NCI-H2196 (cell line): ENCODE data around the gene MCTP1.
A peak's percentile ranks its signal among the peaks of the same experiment; 100 is the strongest.

Source experiments
- DNase-seq: peaks from one replicate; lab custom pipeline; 2025; ENCODE audit not compliant: unreplicated experiment; lab: John Stamatoyannopoulos, UW

MCTP1 gene

GRCh38 chr5:95284572-95285408 lies at the start of gene MCTP1:
Gene MCTP1, minus strand, starts transcription at chr5:95285094.
- peak; percentile 11 for DNase-seq

GRCh38 chr5:95332158-95332557 lies 47.3 kb upstream of the MCTP1 start:
- DNase-seq, result no peak

DNA sequence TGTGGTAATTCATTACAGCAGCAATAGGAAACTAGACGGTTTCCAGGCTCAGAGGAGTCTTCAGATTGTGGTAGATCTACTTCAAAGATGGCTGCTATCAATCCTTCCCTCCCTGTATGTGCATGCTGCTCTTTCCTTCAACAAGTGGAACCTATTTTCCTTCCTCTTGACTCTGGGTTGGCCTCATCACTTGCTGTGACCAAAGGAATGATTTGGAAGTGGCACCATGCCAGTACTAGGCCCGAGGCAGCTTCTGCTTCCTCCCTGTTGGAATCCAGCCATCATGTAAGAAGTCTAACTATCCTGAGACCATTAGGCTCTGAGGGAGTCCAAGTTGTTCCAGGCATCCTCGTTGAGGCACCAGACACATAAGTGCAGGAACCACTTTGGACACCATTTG lies 46.5 kb upstream of the MCTP1 start:
- DNase-seq, result no peak

GRCh38 chr5:95327211-95327610 lies 42.3 kb upstream of the MCTP1 start:
- no peak for DNase-seq

GRCh38 chr5:95317687-95318086 lies 32.8 kb upstream of the MCTP1 start:
- no peak for DNase-seq

- no peak for DNase-seq
Observed at GRCh38 chr5:95317085-95317484, 32.2 kb upstream of the MCTP1 start.

DNA sequence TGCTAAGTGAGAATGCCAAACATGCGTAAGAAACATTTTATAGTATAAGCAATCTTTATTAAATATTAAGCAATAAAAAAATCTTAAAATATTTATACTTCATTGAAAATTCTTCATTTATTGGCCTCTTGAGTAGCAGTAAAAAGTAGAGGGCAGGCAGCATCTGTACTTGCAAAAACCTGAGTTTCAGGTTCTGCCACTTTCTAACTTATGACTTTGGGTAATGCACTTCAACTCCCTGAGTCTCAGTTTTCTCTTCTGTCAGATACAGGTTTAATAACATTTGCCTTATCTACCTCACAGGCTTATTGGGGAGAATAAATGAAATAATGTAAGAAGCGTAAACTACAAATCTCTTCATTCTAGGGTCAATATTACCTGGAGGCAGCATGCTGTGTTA lies 19.8 kb upstream of the MCTP1 start:
- no peak for DNase-seq

- no peak for DNase-seq
Observed at GRCh38 chr5:95298651-95299050, 13.8 kb upstream of the MCTP1 start.

GRCh38 chr5:95296291-95296690 lies 11.4 kb upstream of the MCTP1 start:
- no peak for DNase-seq

GRCh38 chr5:95285409-95285755 lies 488 bp upstream of the MCTP1 start:
- no peak for DNase-seq

DNA sequence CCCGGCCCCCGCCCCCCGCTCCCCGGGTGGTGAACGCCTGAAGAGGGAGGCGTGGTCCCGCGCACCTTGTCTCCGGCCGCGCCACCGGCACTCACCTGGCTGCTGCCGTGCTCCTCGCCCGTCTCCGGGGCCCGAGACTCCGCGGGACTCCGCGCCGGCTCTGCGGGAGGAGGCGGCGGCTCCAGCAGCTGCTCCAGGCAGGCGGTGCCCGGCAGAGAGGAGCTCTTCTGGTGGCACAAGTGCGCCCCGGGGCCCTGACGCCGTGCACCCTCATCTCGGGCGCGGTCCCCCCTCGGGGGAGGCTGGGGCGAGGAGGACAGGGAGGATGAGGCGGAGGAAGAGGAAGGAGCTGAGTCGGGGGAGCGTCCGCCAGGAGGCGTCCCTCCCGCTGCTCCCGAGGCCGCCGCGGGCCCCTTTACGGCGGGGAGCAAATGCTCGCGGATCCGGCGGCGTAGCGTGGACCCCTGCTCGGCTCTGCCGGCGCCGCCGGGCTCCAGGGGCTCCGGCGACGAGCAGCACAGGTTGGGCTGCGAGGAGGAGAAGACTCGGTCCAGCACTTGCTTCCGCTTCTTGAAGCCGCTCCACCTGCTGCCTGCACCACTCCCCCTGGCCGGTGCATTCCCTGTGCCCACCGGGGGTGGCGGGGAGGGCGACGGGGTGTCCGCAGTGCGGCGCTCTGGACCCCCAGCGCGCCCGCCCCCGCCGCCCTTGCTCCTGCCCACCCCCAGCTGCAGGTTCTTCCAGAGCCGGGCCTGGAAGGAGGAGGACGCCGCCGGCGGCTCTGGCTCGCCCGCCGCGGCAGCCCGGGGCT lies 928 bp downstream of the MCTP1 start:
- DNase-seq, result peak; percentile 11

DNA sequence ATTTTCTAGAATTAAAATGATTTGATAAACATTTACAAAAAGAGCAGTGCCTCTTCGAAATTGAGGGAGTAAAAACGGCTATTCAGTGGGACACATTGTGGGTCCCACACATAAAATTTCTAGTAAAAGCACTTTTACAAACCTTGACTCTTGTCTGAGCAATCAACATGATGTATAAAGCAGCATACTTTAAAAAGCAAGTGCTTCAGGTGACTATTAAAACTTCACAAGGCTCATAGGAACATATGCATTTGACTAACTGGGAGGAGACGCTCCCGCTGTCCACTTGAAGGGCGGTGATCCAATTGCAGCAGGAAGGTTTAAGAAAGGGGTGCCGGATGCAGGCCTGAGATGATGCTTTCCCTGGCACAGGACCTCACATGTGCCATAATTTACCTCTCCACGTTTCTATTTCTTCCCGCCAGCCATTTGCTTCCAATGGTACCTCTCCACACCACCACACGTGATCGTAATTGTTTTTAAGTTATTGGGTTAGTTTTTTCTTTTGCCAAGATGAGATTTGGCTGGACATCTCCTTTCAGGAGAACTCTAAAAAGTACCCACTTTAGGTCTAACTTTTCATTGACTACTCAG lies 1.8 kb downstream of the MCTP1 start:
- DNase-seq, result no peak

GRCh38 chr5:95281226-95281625 lies 3.7 kb downstream of the MCTP1 start:
- DNase-seq, result no peak

GRCh38 chr5:95280401-95281095 lies 4.3 kb downstream of the MCTP1 start:
- DNase-seq, result no peak

GRCh38 chr5:95274011-95274410 lies 10.9 kb downstream of the MCTP1 start:
- no peak for DNase-seq

DNA sequence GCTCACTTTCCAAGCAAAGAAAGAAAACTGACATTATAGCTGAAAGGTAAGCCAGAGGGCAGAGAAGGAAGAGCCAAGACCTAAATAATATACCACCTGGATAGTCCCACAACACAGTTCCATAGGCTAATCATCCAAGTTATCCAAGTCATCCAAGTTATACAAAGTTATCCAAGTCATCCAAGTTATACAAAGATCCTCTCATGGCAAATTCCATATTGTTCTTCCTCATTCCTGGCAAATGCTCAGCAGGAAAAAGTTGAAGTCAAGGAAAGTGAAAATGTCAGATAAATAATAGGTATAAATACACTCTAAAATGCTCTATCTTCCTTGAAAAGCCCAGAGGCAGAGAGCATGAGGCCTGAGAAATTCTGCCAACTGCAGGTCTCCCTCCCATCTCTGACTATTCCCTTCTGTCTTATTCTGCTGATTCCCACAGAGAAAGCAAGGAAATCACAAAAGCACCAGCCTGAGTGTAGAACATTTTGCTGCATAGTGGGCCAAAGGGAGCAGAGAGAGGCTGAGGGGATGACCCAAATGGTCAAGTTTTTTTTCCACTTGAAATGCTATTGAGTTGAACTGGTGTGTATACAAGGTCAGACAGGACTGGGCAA lies 12.5 kb downstream of the MCTP1 start:
- no peak for DNase-seq

DNA sequence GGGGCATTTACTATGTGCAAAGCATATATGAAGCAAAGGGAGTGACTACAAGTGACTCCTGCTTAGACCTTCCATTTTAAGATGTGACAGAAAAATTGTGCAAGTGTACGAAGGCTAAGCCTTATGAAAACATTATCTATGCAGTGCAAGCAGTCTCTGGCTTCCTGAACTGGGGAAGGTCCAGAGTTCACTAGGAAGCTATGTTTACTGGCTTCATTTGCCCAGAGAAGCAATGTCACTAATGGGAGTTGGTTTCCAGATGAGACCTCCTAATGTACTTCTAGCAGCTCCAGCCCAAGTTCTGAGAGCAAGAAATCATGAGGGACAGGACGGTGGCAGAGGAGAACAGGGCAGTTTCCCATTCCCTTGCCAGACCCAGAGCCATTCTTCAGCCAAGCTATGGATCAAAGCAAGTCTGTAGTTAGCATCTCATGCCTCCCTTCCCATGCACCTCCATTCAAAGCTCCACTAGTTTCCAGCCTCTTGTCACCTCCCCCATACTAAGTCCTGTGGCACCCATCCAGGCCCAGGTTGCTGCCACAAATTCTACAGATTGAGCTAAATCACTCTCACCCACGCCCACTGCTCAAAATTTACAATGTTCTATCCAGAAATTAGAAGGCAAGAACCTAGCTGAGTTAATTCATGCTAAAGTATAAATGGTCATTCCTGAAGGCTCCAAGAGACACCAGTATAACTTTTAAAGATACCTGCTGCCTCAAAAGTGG lies 21.8 kb downstream of the MCTP1 start:
- no peak for DNase-seq

GRCh38 chr5:95261437-95262175 lies 23.3 kb downstream of the MCTP1 start:
- peak; percentile 2 for DNase-seq

GRCh38 chr5:95256991-95257390 lies 27.9 kb downstream of the MCTP1 start:
- no peak for DNase-seq

- no peak for DNase-seq
Observed at GRCh38 chr5:95256446-95256845, 28.4 kb downstream of the MCTP1 start.
